HG03103 (cell line): ENCODE measurements around the gene CREG1.
"Not testable (repeated sequence)": the region's sequence is repeated elsewhere in the genome, so short reads cannot be mapped to it uniquely, and the experiment has no call there.

ENCODE experiments used
- ATAC-seq: cut with Tn5 transposase; IDR thresholded peaks from one replicate; pipeline ENCODE4 v1.9.1; 2021; ENCODE audit warnings: low read depth; ENCODE audit not compliant: unreplicated experiment

The CREG1 gene

DNA sequence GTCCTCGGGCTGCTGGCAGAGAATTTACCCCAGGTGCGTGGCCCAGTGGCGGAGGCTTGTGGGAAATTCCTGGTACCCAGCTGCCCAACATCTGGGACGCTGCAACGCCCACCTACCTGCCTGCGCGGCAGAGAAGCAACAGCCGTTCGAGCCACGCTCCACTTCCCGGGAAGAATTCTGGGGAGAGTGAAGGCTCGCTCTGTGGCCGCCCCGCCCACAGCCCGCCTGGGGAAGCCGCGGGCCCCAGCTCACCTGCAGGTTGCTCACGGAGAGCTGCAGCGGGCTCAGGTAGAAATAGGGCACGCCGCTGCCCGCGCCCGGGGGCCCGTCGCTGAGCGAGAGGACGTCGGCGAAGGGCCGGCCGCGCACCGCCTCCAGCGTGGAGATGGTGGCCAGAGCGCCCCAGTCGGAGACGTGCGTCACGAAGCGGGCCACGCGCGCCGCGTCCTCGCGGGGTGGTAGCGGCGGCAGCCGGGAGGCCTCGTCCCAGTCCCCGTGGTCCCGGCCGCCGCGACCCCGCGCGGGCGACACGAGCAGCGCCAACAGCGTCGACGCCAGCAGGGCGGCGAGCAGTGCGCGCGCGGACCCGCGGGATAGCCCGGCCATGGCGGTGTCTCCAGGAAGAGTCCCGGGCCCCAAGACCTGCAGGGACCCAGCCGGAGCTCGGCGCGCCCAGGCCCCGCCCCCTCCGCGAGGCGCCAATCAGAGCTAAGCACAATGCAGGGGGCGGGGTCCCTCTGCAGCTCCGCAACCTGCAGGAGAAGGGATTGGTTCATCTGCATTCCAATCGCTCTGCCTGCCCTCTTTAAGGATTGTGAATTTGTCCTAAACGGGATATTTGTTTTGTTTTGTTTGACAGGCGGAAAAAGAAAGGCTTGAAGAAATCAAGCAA lies at the start of gene CREG1:
TSS of gene CREG1 (minus strand) at position 627 of the 892 bp plus-strand sequence.
- ATAC-seq = peak; percentile 99

GRCh38 chr1:167602840-167603239 lies 49.3 kb upstream of the CREG1 start:
- ATAC-seq = no peak

DNA sequence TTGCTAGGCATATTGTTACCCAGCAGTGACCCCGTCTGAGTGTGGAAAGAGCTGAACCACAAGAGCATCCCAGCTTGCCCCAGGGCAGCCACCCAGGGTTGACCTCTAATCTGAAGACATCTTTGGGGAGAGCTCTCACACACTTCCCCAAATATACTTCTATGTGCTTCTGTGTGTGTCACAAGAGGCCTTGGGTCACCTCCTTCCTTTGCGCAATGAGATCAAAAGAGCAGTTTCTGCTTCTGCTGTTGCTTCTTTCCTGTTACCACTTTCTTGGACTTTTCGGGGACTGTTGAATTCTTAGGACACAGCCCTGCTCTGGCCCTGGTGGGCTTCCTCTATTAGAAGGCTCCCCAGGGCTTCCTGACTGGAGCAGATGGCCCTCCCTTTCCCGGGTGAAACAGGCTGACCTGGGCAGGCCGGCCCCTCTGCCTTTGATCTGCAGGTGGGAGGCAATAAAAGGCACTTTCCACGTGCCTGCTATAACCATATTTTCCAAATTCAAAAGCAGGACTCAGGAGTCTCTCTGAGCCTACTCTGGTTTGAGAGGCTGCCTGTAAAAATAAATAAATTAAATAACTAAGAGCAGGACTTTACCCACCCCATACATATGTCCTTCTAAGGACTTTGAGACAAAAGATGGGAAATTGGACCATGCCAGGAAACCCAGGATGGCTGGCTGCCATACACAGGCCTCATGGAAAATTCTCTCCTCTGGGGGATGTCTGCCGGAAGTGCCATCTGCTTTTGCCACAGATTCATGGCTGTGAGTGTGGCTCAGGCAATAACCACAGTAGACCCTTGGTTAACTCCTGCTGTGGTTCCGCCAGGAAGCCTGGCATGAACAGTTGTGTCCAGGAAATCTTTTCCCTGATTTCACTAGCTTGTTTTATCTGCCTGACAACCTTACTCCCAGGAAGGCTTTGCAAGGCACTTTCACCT lies 48.2 kb upstream of the CREG1 start:
- no peak for ATAC-seq

- peak; percentile 51 for ATAC-seq
Measured at GRCh38 chr1:167599957-167600581, 46.5 kb upstream of the CREG1 start.

GRCh38 chr1:167594822-167595221 lies 41.3 kb upstream of the CREG1 start:
- ATAC-seq = no peak

- ATAC-seq = no peak
Measured at GRCh38 chr1:167593860-167594259, 40.3 kb upstream of the CREG1 start.

DNA sequence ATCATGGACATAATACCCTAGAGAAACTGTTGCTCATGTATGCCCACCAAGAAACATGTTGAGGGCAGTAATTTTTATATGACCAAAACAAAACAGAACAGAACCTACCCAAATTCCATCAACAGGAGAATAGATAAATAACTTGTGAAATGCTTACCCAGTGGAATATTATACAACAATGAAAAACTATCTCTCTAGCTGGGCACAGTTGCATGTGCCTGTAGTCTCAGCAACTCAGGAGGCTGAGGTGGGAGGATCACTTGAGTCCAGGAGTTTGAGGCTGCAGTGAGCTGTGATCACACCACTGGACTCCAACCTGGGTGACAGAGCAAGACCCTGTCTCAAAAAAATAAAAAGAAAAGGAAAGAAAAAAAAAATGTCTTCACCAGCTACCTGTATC lies 38.9 kb upstream of the CREG1 start:
- no peak for ATAC-seq

DNA sequence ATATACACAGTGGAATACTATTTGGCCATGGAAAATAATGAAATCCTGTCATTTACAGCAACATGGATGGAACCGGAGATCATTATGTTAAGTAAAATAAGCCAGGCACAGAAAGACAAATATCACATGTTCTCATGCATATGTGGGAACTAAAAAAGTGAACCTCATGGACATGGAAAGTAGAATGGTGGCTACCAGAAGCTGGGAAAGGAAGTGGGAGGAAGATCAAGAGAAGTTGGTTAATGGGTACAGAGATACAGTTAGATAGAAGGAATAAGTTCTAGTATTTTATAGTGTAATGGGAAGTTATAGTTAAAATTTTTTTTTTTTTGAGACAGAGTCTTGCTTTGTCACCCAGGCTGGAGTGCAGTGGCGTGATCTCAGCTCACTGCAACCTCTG lies 34.8 kb upstream of the CREG1 start:
- no peak for ATAC-seq

- ATAC-seq = no peak
Measured at GRCh38 chr1:167587872-167588271, 34.3 kb upstream of the CREG1 start.

GRCh38 chr1:167587342-167587741 lies 33.8 kb upstream of the CREG1 start:
- no peak for ATAC-seq

DNA sequence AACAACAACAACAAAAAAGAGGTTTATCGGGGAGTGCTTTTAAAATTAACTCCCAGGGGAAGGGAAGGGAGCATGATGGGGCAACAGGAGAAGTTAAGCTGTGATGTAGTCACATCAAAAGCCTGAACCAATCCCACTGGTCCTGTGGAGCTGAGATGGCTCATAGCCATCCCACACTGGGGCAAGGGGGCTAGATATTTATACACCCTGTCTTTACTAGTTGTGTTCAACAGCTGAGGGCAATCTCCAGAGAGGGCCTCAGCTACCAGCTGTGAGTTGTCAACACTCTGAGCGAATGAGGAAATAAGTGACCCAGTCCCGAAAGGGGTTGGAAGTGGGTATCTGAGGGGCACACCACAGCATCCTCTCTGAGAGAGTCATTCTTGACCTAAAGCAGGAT lies 31.0 kb upstream of the CREG1 start:
- ATAC-seq = no peak

- no peak for ATAC-seq
Measured at GRCh38 chr1:167582722-167583121, 29.2 kb upstream of the CREG1 start.

GRCh38 chr1:167582064-167582463 lies 28.5 kb upstream of the CREG1 start:
- ATAC-seq = no peak

GRCh38 chr1:167579986-167580385 lies 26.4 kb upstream of the CREG1 start:
- ATAC-seq = no peak

- no peak for ATAC-seq
Measured at GRCh38 chr1:167578939-167579521, 25.5 kb upstream of the CREG1 start.

DNA sequence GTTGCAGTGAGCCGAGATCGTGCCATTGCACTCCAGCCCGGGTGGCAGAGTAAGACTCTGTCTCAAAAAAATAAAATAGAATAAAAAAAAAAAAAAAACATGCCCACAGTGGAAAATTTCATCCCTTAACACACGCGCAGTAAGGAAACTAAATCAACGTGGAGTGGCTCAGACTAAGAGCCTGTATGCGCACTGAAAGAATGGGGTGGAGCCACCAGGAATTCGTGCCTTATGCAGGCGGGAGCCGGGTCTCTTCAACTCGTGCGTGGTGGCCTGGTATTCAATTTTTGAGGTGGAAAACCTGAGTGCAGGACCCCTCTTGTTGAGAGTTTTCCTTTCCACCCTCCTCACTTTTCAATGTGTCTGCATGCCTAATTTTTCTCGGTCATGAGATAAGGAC lies 22.1 kb upstream of the CREG1 start:
- no peak for ATAC-seq

DNA sequence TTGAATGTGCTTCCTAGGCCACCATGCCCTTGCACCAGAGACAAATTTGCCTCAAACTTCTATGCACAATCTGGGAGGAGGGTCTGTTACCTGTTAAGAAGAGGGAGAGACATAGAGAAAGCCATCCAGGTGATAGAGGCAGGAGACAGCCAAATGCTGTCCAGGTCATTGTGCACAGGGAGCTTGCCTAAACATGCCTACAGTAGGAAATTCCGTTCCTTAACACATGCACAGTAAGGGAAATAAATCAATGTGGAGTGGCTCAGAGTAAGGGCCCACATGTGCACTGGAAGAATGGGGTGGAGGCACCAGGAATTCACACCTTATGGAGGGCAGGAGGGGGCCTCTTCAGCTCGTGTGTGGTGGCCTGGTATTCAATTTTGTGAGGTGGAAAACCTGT lies 19.5 kb upstream of the CREG1 start:
- ATAC-seq = no peak

DNA sequence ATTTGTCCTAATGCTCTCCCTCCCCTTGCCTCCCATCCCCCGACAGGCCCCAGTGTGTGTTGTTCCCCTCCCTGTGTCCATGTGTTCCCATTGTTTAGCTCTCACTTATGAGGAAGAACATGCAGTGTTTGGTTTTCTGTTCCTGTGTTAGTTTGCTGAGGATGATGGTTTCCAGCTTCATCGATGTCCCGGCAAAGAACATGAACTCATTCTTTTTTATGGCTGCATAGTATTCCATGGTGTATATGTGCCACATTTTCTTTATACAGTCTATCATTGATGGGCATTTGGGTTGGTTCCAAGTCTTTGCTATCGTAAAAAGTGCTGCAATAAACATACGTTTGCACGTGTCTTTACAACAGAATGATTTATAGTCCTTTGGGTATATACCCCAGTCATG lies 17.1 kb upstream of the CREG1 start:
- not testable (repeated sequence) for ATAC-seq

DNA sequence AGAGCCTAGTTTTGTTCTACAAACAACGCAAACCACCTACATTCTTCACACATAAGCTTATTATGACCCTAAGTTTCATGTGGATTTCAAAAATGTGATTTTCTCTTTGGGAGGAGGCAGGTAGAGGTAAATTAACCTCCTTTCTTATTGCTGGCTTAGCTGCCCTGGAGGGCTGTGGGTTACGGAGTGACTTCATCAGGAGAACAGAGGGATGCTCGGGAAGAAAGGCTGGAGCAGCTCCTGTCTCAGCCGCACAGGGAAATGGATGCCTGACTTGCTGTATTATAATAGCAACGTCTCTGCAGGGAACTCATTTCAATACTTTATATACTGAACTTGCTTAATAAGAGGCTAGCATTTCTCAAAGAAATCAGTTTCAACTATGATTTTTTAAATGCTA lies 14.1 kb upstream of the CREG1 start:
- no peak for ATAC-seq

DNA sequence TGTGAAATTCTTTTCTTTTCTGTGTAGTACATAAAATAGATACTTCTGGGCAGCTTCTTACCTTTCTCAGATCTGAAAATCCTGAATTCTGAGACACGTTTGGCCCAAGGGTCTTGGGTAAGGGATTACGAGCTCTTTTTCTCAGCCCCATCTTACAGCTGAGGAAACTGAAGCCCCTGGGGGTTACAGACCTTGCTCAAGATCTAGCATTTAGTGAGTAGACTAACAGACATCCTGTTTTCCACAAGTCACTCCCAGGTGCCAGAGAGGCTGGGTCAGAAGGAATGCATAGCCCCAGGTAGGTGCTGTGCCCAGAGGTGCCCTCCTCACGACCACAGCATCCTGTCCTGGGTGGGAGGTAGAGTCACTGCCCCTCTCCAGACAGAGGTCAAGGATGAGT lies 13.2 kb upstream of the CREG1 start:
- ATAC-seq = no peak

DNA sequence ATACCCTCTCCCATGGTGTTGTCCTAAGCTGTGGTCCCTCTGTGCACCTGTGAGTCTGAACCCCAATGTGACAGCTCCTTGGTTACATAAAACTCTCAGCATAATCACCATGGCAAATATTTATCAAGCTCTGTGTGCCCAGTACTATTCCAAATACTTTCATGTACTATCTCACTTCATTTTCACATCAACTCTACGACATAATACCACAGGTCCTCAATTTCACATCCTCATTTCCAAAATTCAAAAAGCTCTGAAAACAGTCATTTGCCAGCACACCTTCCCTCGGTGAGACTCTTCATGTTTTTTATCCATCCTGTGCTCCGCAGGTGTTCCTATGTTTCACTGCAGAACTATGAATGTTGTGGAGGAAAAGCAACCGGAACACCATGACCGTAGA lies 12.4 kb upstream of the CREG1 start:
- no peak for ATAC-seq
